AG09309 (cell line): Measurements from ENCODE around the gene ACTN1.

Experiments used
- DNase-seq: peaks from one replicate; pipeline ENCODE4 v3.0.0-alpha.2; 2010; ENCODE audit warnings: low read depth
- H3K4me3 ChIP-seq: 2 replicates; pipeline ENCODE4 v1.5.1; 2011; ENCODE audit warnings: mild to moderate bottlenecking, low read depth, low read length, moderate library complexity; ENCODE audit not compliant: control insufficient read depth
- TF ChIP-seq, protein P1 (sequence below): IDR thresholded peaks from 2 replicates; pipeline ENCODE4 v1.5.1; 2011; ENCODE audit warnings: mild to moderate bottlenecking, low read depth, low read length, inconsistent platforms; ENCODE audit not compliant: insufficient read depth, control insufficient read depth; ENCODE audit errors: missing control alignments

Gene ACTN1

DNA sequence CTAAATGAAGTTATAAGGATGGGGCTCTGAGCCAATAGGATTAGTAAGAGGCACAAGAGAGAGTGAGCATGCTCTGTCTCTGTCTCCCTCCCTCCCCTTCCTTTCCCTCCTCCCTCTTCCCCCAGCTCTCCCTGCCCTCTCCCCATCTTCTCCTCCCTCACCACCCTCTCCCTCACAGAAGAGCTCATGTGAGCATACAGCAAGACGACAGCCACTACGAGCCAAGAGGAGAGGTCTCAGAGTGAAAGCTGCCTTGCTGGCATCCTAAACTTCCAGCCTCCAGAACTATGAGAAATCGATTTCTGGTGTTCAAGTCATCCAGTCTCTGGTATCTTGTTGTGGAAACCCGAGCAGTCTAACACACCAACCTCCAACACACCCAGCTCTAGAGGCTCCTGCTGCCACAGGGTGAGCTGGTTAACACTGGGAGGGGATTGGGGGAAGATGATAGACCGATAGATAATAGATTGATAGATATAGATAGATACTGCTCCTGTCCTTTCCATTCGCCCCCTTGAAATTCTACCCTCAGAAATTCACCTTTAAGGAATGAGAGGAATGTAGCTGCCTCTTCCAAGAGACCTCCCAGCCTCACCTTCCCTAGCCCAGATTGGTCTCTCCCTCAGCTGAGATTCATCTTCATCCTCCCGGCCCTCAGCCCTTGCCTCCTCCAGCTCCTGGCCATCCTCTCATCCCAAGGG is 25.8 kb upstream of the ACTN1 start:
- TF ChIP-seq, protein P1, sequence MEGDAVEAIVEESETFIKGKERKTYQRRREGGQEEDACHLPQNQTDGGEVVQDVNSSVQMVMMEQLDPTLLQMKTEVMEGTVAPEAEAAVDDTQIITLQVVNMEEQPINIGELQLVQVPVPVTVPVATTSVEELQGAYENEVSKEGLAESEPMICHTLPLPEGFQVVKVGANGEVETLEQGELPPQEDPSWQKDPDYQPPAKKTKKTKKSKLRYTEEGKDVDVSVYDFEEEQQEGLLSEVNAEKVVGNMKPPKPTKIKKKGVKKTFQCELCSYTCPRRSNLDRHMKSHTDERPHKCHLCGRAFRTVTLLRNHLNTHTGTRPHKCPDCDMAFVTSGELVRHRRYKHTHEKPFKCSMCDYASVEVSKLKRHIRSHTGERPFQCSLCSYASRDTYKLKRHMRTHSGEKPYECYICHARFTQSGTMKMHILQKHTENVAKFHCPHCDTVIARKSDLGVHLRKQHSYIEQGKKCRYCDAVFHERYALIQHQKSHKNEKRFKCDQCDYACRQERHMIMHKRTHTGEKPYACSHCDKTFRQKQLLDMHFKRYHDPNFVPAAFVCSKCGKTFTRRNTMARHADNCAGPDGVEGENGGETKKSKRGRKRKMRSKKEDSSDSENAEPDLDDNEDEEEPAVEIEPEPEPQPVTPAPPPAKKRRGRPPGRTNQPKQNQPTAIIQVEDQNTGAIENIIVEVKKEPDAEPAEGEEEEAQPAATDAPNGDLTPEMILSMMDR: no peak
- no peak for DNase-seq
- no peak overlapping the region for H3K4me3 ChIP-seq

DNA sequence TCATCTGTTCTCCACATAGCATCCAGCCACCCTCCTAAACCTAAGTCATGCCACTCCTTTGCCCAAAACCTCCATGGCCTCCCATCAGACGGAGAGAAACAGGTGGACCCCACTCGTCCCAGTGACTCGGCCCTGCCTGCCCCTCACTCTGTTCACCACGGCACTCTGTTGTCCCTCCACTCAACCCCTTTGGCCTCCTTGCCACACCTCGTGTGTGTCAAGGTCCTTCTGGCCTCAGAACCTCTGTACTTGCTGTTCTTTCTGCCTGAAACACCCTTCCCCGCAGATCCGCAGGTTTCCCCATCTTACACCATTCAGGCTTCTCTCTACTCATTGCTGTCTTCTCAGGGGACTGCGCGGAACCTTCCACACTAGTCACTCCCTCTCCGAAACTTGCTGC is 24.5 kb upstream of the ACTN1 start:
- no peak overlapping the region for H3K4me3 ChIP-seq
- TF ChIP-seq, protein P1: no peak
- no peak for DNase-seq

DNA sequence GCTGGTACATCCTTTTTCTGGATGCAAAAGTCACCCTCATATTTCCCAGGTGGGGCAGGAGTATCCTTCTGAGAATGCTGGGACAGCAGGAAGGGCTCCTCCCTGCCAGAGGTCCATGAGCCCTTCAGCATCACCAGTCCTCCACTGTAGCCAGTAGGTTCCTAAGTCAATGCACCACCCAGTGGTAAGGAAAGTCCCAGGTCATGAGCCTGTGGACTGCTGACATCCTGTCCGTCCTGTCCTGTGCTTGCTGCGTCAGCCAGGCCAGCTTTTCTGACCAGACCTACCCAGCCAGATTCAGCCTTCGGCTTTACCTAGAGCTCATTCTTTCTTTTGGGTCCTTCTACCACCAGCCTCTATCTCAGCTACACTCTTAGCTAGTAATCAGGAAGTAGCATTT is 23.0 kb upstream of the ACTN1 start:
- DNase-seq: no peak
- TF ChIP-seq, protein P1: no peak
- no peak overlapping the region for H3K4me3 ChIP-seq

DNA sequence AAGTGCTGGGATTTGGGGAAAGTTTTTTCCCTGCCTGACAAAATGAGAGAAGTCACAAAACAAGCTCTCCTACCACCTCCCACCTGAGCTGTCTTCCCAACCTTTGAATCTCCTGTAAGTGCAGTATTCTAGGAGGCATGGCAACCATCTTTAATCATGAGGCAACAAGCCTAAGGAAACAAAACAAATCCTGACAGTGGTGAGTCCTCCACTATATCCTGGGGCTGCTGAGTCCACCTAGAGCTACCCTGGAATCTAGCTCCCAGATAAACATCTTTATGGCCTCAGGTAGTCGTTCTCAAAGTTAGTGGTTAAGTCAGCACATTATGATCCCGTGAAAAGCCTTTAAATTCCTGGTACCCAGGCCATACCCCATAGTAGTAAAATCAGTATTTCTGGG is 22.3 kb upstream of the ACTN1 start:
- H3K4me3 ChIP-seq: no peak overlapping the region
- no peak for DNase-seq
- TF ChIP-seq, protein P1: no peak

DNA sequence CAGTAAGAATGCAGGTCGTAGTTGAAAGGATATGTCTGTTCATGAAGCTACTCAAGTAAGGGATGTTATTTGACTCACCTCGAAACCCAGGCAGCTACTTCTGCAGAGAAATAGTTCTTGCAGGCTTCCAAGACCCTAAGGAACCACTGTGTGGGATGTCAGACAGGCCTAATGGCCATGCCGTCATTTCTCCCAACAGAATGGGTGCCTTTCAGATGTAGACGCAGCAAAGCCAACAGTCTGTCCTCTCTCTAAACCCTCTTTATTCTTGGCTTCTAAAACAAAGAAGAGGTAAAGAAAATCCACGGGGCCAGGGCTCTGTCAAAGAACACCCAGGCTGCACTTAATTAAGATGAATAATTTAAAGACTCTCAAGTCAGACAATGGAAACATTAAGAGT is 19.0 kb upstream of the ACTN1 start:
- DNase-seq: no peak
- TF ChIP-seq, protein P1: no peak
- H3K4me3 ChIP-seq: no peak overlapping the region

DNA sequence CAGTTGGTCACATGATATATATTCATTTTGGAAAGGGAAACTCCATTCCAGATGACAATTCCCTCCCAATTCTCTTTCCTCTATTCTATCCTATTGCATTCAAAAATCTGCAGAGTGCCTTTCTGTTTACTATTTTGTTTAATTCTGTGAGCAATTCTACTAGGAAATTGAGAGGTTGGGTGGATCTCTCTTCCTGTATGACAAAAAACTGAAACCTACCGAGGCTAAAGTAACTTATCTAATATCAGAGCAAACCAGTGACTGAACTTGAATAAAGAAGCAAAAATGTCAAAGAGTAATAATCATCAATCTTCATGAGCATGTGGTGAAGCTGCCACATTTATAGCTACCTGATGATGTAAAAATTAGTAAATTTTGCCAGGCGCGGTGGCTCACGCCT is 16.6 kb upstream of the ACTN1 start:
- TF ChIP-seq, protein P1: no peak
- no peak for DNase-seq
- H3K4me3 ChIP-seq: no peak overlapping the region
